ENCODE results near the gene SRD5A2. TPM values are rescaled to one million over a fixed set of nuclear protein-coding genes. Genes with fewer than 3 reads are reported as not detected.

The SRD5A2 gene
- total and polyA plus RNA-seq, 2 of the 8 experiments (the other 6 are each of a cell fraction or from before 2014, with no cell fraction given), result 0.02 TPM; not detected in 1

- H3K27me3 ChIP-seq (replicated peaks in 1 of 4; ENCODE audit: control insufficient read depth in 3 of 4, extremely low read depth in 1 of 4, insufficient read depth in 3 of 4, low read length in 3 of 4), result no peaks in the 10 kb centered on the region
- no peaks in the 10 kb centered on the region; a peak in 1 of 7 replicates for H3K4me1 ChIP-seq (replicated peaks in 1 of 4; ENCODE audit: control insufficient read depth in 3 of 4, insufficient read depth in 4 of 4, low read length in 3 of 4)
- H3K23ac ChIP-seq (ENCODE audit: insufficient read length), result no peak overlapping the region
- H2AFZ ChIP-seq (ENCODE audit: low read length), result no peak overlapping the region
- H3K14ac ChIP-seq (ENCODE audit: insufficient read length), result no peak overlapping the region
- H3K4ac ChIP-seq (replicated peaks; ENCODE audit: insufficient read length, low read depth, low read length), result no peak overlapping the region
- H2BK15ac ChIP-seq (ENCODE audit: low read length), result no peak overlapping the region
- H3K23me2 ChIP-seq (ENCODE audit: low read depth, low read length), result no peaks in the 10 kb centered on the region
- no peak overlapping the region for H3K9ac ChIP-seq (replicated peaks in 1 of 4; ENCODE audit: extremely low read depth in 1 of 4, low read depth in 3 of 4, low read length in 3 of 4)
- no peak overlapping the region for H2BK5ac ChIP-seq (ENCODE audit: low read depth, low read length)
- H4K20me1 ChIP-seq (replicated peaks in 1 of 2; ENCODE audit: control insufficient read depth in 1 of 2, insufficient read depth in 2 of 2, low read length in 2 of 2), result no peaks in the 10 kb centered on the region
- ChIA-PET CTCF (ENCODE audit: partially characterized antibody) (interaction anchor here (1.1 to 1.7 kb wide), 2 partner anchors 8 to 11 kb away, joined by 3 to 4 read pairs; no protein-coding TSS in a partner anchor), POLR2A (ENCODE audit: partially characterized antibody) (no interaction called here)
- H4K91ac ChIP-seq (replicated peaks; ENCODE audit: insufficient read length, low read length), result no peak overlapping the region
- no peak overlapping the region for H3K18ac ChIP-seq (ENCODE audit: extremely low read depth, low read length)
- H2BK120ac ChIP-seq (replicated peaks; ENCODE audit: low read depth, low read length), result no peak overlapping the region
- no peak overlapping the region for H4K5ac ChIP-seq (ENCODE audit: insufficient read length, low read depth, low read length)
- H3K9me3 ChIP-seq (ENCODE audit: insufficient read depth in 2 of 2, low read depth in 1 of 2, low read length in 1 of 2), result peaks cover 23 to 46% of the 10 kb centered on the region in 2 experiments
- FAIRE-seq (no peak), DNase-seq (ENCODE audit: low read depth in 1 of 2, low spot score in 2 of 2) (no peak)
- H2BK20ac ChIP-seq (ENCODE audit: low read length), result no peak overlapping the region
- no peak overlapping the region for H3K56ac ChIP-seq (replicated peaks; ENCODE audit: insufficient read length, low read depth, low read length)
- no peaks in the 10 kb centered on the region for H3K79me1 ChIP-seq (ENCODE audit: low read depth, low read length)
- WGBS, 2 experiments (ENCODE audit: extremely low coverage in 1 of 2, insufficient coverage in 1 of 2, insufficient read length in 1 of 2, insufficient replicate concordance in 2 of 2, low coverage in 1 of 2, low lambda C conversion rate in 2 of 2, missing lambda C conversion rate in 1 of 2), result 95% methylated on average over 1 of the region's 1 CpG; no CpG with 5 or more reads in 1 of the 2 experiments
- no peaks in the 10 kb centered on the region for H3K36me3 ChIP-seq (ENCODE audit: control insufficient read depth in 2 of 4, insufficient read depth in 4 of 4, low read length in 3 of 4)
- H2AK5ac ChIP-seq (ENCODE audit: low read depth, low read length), result no peak overlapping the region
- H3K4me2 ChIP-seq (ENCODE audit: insufficient read depth in 1 of 2, low read depth in 2 of 2, low read length in 2 of 2), result no peak overlapping the region
- H3K79me2 ChIP-seq (ENCODE audit: control insufficient read depth in 1 of 2, insufficient read depth in 2 of 2, low read length in 2 of 2), result no peaks in the 10 kb centered on the region
- no peak overlapping the region for H3K27ac ChIP-seq (ENCODE audit: low read depth, low read length)
- no peak overlapping the region for H2BK12ac ChIP-seq (ENCODE audit: low read depth, low read length)
- TF ChIP-seq JUND (IDR thresholded peaks at IDR 0.05; ENCODE audit: low read length) (no peak), EP300 (IDR thresholded peaks at IDR 0.05; ENCODE audit: borderline replicate concordance in 1 of 2, low read depth in 2 of 2, low read length in 2 of 2) (no peak), ZNF274 (IDR thresholded peaks at IDR 0.05; ENCODE audit: borderline replicate concordance, extremely low read depth, low read length) (no peak), ATF2 (IDR thresholded peaks at IDR 0.05; ENCODE audit: low read length) (no peak), KDM4A (IDR thresholded peaks at IDR 0.05; ENCODE audit: low read depth, low read length, severe bottlenecking) (no peak), BRCA1 (IDR thresholded peaks at IDR 0.05; ENCODE audit: low read depth, low read length) (no peak), GTF2F1 (IDR thresholded peaks at IDR 0.05; ENCODE audit: borderline replicate concordance, low read depth, low read length) (no peak), YY1 (IDR thresholded peaks at IDR 0.05; ENCODE audit: low read depth, low read length) (no peak)
- H3K4me3 ChIP-seq (ENCODE audit: extremely low read depth in 1 of 4, insufficient read depth in 2 of 4, low read depth in 3 of 4, low read length in 4 of 4), result no peak overlapping the region
- no peak overlapping the region for H4K8ac ChIP-seq (ENCODE audit: extremely low read depth, insufficient read depth, low read length)
Observed at GRCh38 chr2:31534636-31535035, 46.1 kb downstream of the SRD5A2 start.

Data from H1 (cell line).